Neuronal stem cell (in vitro differentiated cells): Measurements from ENCODE around the gene LTBP1.

Experiments
- DNase-seq: peaks from one replicate; pipeline ENCODE4 v3.0.0-alpha.2; 2013; ENCODE audit warnings: low spot score
- H2AFZ ChIP-seq: one replicate; pipeline ENCODE4 v1.6.1; 2013; ENCODE audit warnings: mild to moderate bottlenecking, low read length, inconsistent platforms
- H2AK5ac ChIP-seq: 2 replicates; pipeline ENCODE4 v1.6.1; 2013; ENCODE audit warnings: low read depth, mild to moderate bottlenecking, inconsistent platforms, low read length, moderate library complexity, mixed read lengths
- H2BK120ac ChIP-seq: 2 replicates; pipeline ENCODE4 v1.6.1; 2013; ENCODE audit warnings: low read depth, mild to moderate bottlenecking, inconsistent platforms, low read length, moderate library complexity, mixed read lengths
- H2BK12ac ChIP-seq: one replicate; pipeline ENCODE4 v1.6.1; 2013; ENCODE audit warnings: low read length, inconsistent platforms
- H2BK15ac ChIP-seq: 2 replicates; pipeline ENCODE4 v1.6.1; 2013; ENCODE audit warnings: mild to moderate bottlenecking, low read length, inconsistent platforms, mixed read lengths
- H2BK5ac ChIP-seq: one replicate; pipeline ENCODE4 v1.6.1; 2013; ENCODE audit warnings: inconsistent platforms, mild to moderate bottlenecking, low read length, moderate library complexity
- H3K14ac ChIP-seq: one replicate; pipeline ENCODE4 v1.6.1; 2013; ENCODE audit warnings: low read length, inconsistent platforms
- H3K18ac ChIP-seq: 2 replicates; pipeline ENCODE4 v1.6.1; 2013; ENCODE audit warnings: low read length, inconsistent platforms
- H3K23ac ChIP-seq: 2 replicates; pipeline ENCODE4 v1.6.1; 2013; ENCODE audit warnings: low read depth, mild to moderate bottlenecking, mixed read lengths, low read length, inconsistent platforms; ENCODE audit not compliant: poor library complexity
- H3K27ac ChIP-seq: replicated peaks from 3 replicates; pipeline ENCODE4 v1.5.1; 2013; ENCODE audit warnings: low read length, inconsistent platforms
- H3K27me3 ChIP-seq, 3 experiments: 2 replicates each; pipeline ENCODE4 v1.6.1; 2013; ENCODE audit warnings: low read length in 3 of 3, mild to moderate bottlenecking in 2 of 3, inconsistent platforms in 1 of 3, low read depth in 1 of 3, mixed read lengths in 1 of 3, moderate library complexity in 1 of 3; ENCODE audit not compliant: control insufficient read depth in 3 of 3, insufficient read depth in 3 of 3
- H3K36me3 ChIP-seq, 2 donors: replicated peaks in 1 of 2; 2 replicates each; pipeline ENCODE4 v1.6.1; 2013; ENCODE audit warnings: low read length in 2 of 2; ENCODE audit not compliant: control insufficient read depth in 2 of 2, insufficient read depth in 2 of 2
- H3K4ac ChIP-seq: 2 replicates; pipeline ENCODE4 v1.6.1; 2013; ENCODE audit warnings: inconsistent platforms, mild to moderate bottlenecking, low read length, moderate library complexity
- H3K4me1 ChIP-seq, 2 donors: 1 replicate in 1 of 2; 2 replicates in 1 of 2; pipeline ENCODE4 v1.6.1; 2013; ENCODE audit warnings: low read length in 2 of 2, low read depth in 1 of 2; ENCODE audit not compliant: control insufficient read depth in 2 of 2, insufficient read depth in 1 of 2
- H3K4me2 ChIP-seq: one replicate; pipeline ENCODE4 v1.6.1; 2013; ENCODE audit warnings: mild to moderate bottlenecking, low read length, inconsistent platforms; ENCODE audit not compliant: insufficient read depth, poor library complexity, severe bottlenecking
- H3K4me3 ChIP-seq, 2 donors: 2 replicates each; pipeline ENCODE4 v1.5.1; 2013; ENCODE audit warnings: low read length in 2 of 2, mild to moderate bottlenecking in 2 of 2, inconsistent platforms in 1 of 2, moderate library complexity in 1 of 2
- H3K79me1 ChIP-seq: one replicate; pipeline ENCODE4 v1.6.1; 2013; ENCODE audit warnings: low read depth, mild to moderate bottlenecking, inconsistent platforms, low read length, moderate library complexity
- H3K9ac ChIP-seq: one replicate; pipeline ENCODE4 v1.6.1; 2013; ENCODE audit warnings: mild to moderate bottlenecking, low read depth, low read length, inconsistent platforms; ENCODE audit not compliant: poor library complexity
- H3K9me3 ChIP-seq, 2 donors: replicated peaks in 1 of 2; 2 replicates each; pipeline versions ENCODE3 to v1.6.1; 2013; ENCODE audit warnings: low read length in 2 of 2, mild to moderate bottlenecking in 2 of 2, inconsistent platforms in 1 of 2, low read depth in 1 of 2, mixed read lengths in 1 of 2, moderate library complexity in 1 of 2; ENCODE audit not compliant: control insufficient read depth in 2 of 2, insufficient read depth in 1 of 2
- H4K8ac ChIP-seq: one replicate; pipeline ENCODE4 v1.6.1; 2013; ENCODE audit warnings: low read depth, mild to moderate bottlenecking, inconsistent platforms, low read length, moderate library complexity
- H4K91ac ChIP-seq: one replicate; pipeline ENCODE4 v1.6.1; 2013; ENCODE audit warnings: low read length, low read depth, mild to moderate bottlenecking, inconsistent platforms; ENCODE audit not compliant: poor library complexity
- WGBS, 2 donors: extraction: QIAGEN DNeasy Blood & Tissue Kit; methylation state at CpG; one replicate each; pipeline ENCODE4 v1.1.7; 2013; ENCODE audit warnings: missing lambda C conversion rate in 2 of 2, mixed read lengths in 1 of 2; ENCODE audit not compliant: insufficient read length in 2 of 2, insufficient replicate concordance in 1 of 2; ENCODE audit errors: extremely low coverage in 2 of 2; 5-methylcytosine and 5-hydroxymethylcytosine counted together

LTBP1 gene

GRCh38 chr2:33292981-33293595, 346.3 kb downstream of the LTBP1 start:
- no peak overlapping the region for H3K18ac ChIP-seq
- no peak for DNase-seq
- no peak overlapping the region for H3K9ac ChIP-seq
- no peak overlapping the region for H3K4ac ChIP-seq
- no peaks in the 10 kb centered on the region for H3K27me3 ChIP-seq
- H2BK120ac ChIP-seq: no peak overlapping the region
- H3K23ac ChIP-seq: no peak overlapping the region
- no peak overlapping the region for H2AK5ac ChIP-seq
- no peak overlapping the region for H2AFZ ChIP-seq
- H3K79me1 ChIP-seq: no peaks in the 10 kb centered on the region
- no peak overlapping the region for H3K4me2 ChIP-seq
- H4K91ac ChIP-seq: no peak overlapping the region
- H3K4me3 ChIP-seq: no peak overlapping the region
- no peak overlapping the region for H2BK15ac ChIP-seq
- no peak overlapping the region for H2BK12ac ChIP-seq
- no peak overlapping the region for H3K27ac ChIP-seq
- no peak overlapping the region for H2BK5ac ChIP-seq
- H4K8ac ChIP-seq: no peak overlapping the region
- H3K9me3 ChIP-seq: no peaks in the 10 kb centered on the region
- no CpG with 5 or more reads among the region's 11 CpGs for WGBS, 2 donors
- peaks cover 0 to 7% of the 10 kb centered on the region in 2 donors for H3K36me3 ChIP-seq
- no peaks in the 10 kb centered on the region for H3K4me1 ChIP-seq
- no peak overlapping the region for H3K14ac ChIP-seq

GRCh38 chr2:33298233-33298632, 351.5 kb downstream of the LTBP1 start:
- H2BK5ac ChIP-seq: no peak overlapping the region
- WGBS, 2 donors: no CpG with 5 or more reads among the region's 3 CpGs
- no peak overlapping the region for H2BK12ac ChIP-seq
- H3K18ac ChIP-seq: no peak overlapping the region
- no peak overlapping the region for H3K4me3 ChIP-seq
- H3K79me1 ChIP-seq: no peaks in the 10 kb centered on the region
- no peak overlapping the region for H3K14ac ChIP-seq
- no peaks in the 10 kb centered on the region for H3K27me3 ChIP-seq
- H3K9me3 ChIP-seq: no peaks in the 10 kb centered on the region
- no peak overlapping the region for H3K4ac ChIP-seq
- no peak overlapping the region for H3K4me2 ChIP-seq
- H2BK120ac ChIP-seq: no peak overlapping the region
- H3K27ac ChIP-seq: no peak overlapping the region
- no peak overlapping the region for H3K9ac ChIP-seq
- no peak overlapping the region for H4K91ac ChIP-seq
- H3K23ac ChIP-seq: no peak overlapping the region
- no peak for DNase-seq
- no peak overlapping the region for H4K8ac ChIP-seq
- no peak overlapping the region for H2AFZ ChIP-seq
- H3K4me1 ChIP-seq: no peaks in the 10 kb centered on the region
- no peak overlapping the region for H2AK5ac ChIP-seq
- H3K36me3 ChIP-seq: peaks cover 0 to 6% of the 10 kb centered on the region in 2 donors
- no peak overlapping the region for H2BK15ac ChIP-seq

GRCh38 chr2:33301355-33301754, 354.6 kb downstream of the LTBP1 start:
- Histone ChIP-seq H3K27me3 (no peaks in the 10 kb centered on the region), H3K4me3 (no peak overlapping the region), H3K9ac (no peak overlapping the region), H3K4me2 (no peak overlapping the region), H3K23ac (no peak overlapping the region), H2AK5ac (no peak overlapping the region), H3K79me1 (no peaks in the 10 kb centered on the region), H2BK5ac (no peak overlapping the region), H2AFZ (no peak overlapping the region), H2BK12ac (no peak overlapping the region), H4K91ac (no peak overlapping the region), H3K27ac (no peak overlapping the region), H3K14ac (no peak overlapping the region), H3K18ac (no peak overlapping the region), H2BK120ac (no peak overlapping the region), H4K8ac (no peak overlapping the region), H3K4ac (no peak overlapping the region), H2BK15ac (no peak overlapping the region), H3K4me1 (peaks cover 0 to 3% of the 10 kb centered on the region in 2 donors), H3K36me3 (peaks cover 0 to 10% of the 10 kb centered on the region in 2 donors), H3K9me3 (peaks cover 0 to 1% of the 10 kb centered on the region in 2 donors)
- WGBS, 2 donors: no CpG with 5 or more reads among the region's 3 CpGs
- DNase-seq: no peak

GRCh38 chr2:33302348-33302747, 355.6 kb downstream of the LTBP1 start:
- Histone ChIP-seq H3K4ac (no peak overlapping the region), H3K18ac (no peak overlapping the region), H4K8ac (no peak overlapping the region), H3K4me1 (peaks cover 0 to 3% of the 10 kb centered on the region in 2 donors), H3K27me3 (no peaks in the 10 kb centered on the region), H2BK15ac (no peak overlapping the region), H2AK5ac (no peak overlapping the region), H3K9me3 (peaks cover 0 to 1% of the 10 kb centered on the region in 2 donors), H3K9ac (no peak overlapping the region), H2BK12ac (no peak overlapping the region), H3K79me1 (no peaks in the 10 kb centered on the region), H4K91ac (no peak overlapping the region), H3K14ac (no peak overlapping the region), H3K4me3 (no peak overlapping the region), H2AFZ (no peak overlapping the region), H2BK5ac (no peak overlapping the region), H3K27ac (no peak overlapping the region), H3K23ac (no peak overlapping the region), H3K36me3 (peaks cover 0 to 10% of the 10 kb centered on the region in 2 donors), H2BK120ac (no peak overlapping the region), H3K4me2 (no peak overlapping the region)
- WGBS, 2 donors: no CpG with 5 or more reads among the region's 2 CpGs
- DNase-seq: no peak
